Fibroblast of the conjunctiva (primary cell): ENCODE data around the gene KCNK15.

ENCODE experiments used
- DNase-seq: peaks from one replicate; pipeline ENCODE4 v3.0.0-alpha.2; 2010; ENCODE audit warnings: low read depth

The KCNK15 gene

DNA sequence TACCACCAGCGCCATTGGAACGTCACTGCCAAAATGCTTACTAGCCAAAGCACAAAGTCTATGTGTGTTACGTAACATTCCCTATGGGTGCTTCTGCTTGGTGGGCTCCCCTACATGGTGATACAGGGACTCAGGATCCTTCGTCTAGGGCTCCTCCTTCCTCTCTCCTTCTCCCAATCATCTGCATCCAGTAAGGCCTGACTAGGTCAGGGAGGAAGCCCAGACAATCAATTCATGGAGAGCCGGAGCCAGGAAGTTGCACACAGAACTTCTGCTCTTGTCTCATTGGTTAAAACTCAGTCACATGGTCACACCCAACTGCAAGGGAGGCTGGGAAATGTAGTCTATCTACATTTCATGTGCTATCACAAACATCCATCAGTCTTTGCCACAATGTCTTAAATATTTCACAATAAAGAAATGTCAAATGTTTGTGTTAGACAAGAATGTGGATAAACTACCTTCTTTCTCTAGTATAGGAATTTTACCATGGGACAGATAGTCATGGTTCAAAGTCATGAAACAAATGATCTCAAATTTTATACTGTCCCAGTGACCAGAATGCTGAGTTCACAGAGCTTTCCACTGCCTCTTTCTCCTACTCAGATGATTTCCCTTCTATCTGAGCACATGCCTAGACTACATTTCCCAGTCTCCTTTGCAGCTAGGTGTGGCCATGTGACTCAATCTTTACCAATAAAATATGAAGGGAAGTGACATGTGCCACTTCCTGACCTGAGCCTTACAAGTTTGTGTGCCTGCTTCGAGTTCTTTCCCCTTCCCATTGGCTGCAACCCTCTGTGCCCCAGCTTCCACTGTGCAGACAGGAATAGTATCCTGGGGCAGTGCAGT, 9.3 kb upstream of the KCNK15 start:
- DNase-seq: peak; percentile 90

DNA sequence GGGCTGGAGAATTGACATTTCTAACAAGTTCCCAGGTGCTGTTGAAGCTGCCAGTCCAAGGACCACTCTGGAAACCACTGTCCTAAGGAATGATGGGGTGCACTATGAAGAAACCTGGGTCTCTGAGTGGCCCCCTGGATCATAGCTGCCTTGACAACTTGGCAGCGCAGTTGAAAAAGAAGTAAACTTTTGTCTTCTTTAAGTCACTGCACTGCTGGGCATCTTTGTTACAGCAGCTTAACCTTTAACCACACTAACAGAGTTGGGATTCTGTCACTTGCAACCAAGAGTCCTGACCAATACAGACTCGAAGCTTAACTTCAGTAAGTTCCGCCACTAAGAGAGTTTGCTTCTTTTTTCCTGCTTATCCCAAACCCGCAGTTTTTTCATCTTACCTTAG, 8.5 kb upstream of the KCNK15 start:
- DNase-seq: no peak

GRCh38 chr20:44738813-44739477, 6.7 kb upstream of the KCNK15 start:
- DNase-seq: peak; percentile 78

GRCh38 chr20:44739942-44740341, 5.7 kb upstream of the KCNK15 start:
- no peak for DNase-seq

- no peak for DNase-seq
These were observed 3.2 kb upstream of the KCNK15 start for GRCh38 chr20:44742304-44743079.

- no peak for DNase-seq
These were observed 2.5 kb upstream of the KCNK15 start for GRCh38 chr20:44743080-44743701.

- DNase-seq: no peak
These were observed 1.6 kb upstream of the KCNK15 start for GRCh38 chr20:44743916-44744655.

DNA sequence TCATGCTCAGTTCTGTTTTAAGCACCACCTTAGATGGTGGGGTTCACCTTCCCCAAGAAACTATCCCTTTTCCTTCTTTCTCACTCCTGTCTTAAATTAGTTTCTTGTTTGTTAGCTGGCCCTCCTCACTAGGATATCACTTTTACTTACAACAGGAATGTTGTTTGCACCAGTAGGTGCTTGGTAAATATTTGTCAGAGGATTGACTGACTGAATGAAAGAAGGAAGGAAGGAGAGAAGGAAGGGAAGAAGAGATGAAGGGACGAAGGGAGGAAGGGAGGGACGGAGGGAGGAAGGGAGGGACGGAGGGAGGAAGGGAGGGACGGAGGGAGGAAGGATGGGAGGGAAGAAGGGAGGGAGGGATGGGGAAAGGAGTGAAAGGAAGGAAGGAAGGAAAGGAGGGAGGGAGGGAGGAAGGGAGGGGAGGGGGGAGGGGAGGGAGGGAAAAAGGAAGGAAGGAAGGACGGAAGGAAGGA, 505 bp upstream of the KCNK15 start:
- no peak for DNase-seq

- DNase-seq: no peak
These were observed 901 bp downstream of the KCNK15 start for GRCh38 chr20:44746367-44747165.

DNA sequence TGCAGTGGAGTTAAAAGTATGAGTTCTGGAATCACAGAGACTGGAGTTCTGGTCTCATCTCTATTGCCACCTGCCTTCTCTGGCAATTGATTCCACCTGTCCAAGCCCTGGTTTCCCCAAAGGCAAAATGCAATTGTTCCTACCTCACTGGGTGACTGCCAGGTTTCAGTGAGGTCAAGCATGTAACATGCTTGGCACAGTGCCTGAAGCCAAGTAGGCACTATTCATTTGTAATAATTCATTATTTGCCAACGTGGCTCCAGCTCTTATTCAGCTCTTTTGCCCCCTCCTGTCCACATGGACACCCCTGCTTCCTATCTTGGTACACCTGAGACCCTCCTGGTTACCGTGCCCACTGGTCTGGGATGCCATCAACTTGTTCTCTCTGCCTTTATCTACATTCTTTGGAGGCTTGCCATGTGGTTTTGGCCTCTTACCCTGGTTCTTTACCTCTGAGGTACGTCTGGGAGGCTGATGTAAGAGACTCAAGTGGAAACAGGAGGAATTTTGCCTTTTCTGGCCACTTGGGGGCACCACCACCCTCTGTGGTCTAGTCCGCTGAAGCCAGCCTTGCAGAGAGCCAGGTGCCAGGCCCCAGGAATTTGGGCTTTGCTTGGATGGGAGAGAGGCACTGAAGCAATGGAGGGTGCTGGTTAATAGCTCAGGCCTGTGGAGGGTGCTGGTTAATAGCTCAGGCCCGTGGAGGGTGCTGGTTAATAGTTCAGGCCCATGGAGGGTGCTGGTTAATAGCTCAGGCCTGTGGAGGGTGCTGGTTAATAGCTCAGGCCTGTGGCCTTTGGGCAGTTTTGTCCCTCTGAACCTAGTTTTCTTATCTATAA, 1.7 kb downstream of the KCNK15 start:
- peak; percentile 68 for DNase-seq

- no peak for DNase-seq
These were observed 2.3 kb downstream of the KCNK15 start for GRCh38 chr20:44748005-44748370.

DNA sequence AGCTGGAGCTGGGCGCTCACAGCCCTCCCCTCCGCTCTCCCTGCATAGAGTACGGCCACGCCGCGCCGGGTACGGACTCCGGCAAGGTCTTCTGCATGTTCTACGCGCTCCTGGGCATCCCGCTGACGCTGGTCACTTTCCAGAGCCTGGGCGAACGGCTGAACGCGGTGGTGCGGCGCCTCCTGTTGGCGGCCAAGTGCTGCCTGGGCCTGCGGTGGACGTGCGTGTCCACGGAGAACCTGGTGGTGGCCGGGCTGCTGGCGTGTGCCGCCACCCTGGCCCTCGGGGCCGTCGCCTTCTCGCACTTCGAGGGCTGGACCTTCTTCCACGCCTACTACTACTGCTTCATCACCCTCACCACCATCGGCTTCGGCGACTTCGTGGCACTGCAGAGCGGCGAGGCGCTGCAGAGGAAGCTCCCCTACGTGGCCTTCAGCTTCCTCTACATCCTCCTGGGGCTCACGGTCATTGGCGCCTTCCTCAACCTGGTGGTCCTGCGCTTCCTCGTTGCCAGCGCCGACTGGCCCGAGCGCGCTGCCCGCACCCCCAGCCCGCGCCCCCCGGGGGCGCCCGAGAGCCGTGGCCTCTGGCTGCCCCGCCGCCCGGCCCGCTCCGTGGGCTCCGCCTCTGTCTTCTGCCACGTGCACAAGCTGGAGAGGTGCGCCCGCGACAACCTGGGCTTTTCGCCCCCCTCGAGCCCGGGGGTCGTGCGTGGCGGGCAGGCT, 4.6 kb downstream of the KCNK15 start:
- DNase-seq: no peak

- DNase-seq: no peak
These were observed 6.7 kb downstream of the KCNK15 start for GRCh38 chr20:44752099-44752931.

- DNase-seq: no peak
These were observed 8.9 kb downstream of the KCNK15 start for GRCh38 chr20:44754554-44754953.

- no peak for DNase-seq
These were observed 10.5 kb downstream of the KCNK15 start for GRCh38 chr20:44756011-44756688.

DNA sequence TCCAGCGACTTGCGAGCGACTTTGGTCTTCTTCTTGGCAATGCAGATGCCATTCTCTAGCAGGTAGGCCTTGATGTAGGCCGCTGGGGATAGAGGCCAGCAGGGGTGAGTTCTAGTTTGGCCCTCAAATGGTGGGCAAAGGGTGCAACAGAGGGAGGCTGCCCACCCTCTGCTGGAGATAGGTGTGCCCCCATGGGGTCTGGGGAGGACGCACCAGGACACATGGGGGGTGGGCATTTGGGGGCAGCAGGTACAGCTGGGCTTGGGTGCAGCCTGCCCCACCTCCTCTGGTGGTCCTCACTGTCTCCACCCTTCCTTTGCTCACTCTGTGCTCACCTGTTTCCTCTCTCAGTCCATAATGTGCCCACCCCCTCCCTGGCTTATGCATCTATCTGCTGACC, 11.3 kb downstream of the KCNK15 start:
- no peak for DNase-seq

GRCh38 chr20:44758247-44759101, 12.8 kb downstream of the KCNK15 start:
- DNase-seq: no peak
